ENCODE results near the gene GRIN2C. TPM values are rescaled to one million over a fixed set of nuclear protein-coding genes. Genes with fewer than 3 reads are reported as not detected.

GRIN2C gene
- total RNA-seq, 1 donor from 2014 or later = 0.29 TPM

GRCh38 chr17:74842146-74842598 is 17.5 kb downstream of the GRIN2C start:
- peaks cover 14% of the 10 kb centered on the region for H3K4me1 Mint-ChIP-seq
- H3K36me3 Mint-ChIP-seq = no peaks in the 10 kb centered on the region
- no peak for DNase-seq (ENCODE audit: low spot score in 2 of 2, unreplicated experiment in 2 of 2)
- H3K4me3 Mint-ChIP-seq = peak overlapping the region; percentile 33
- no peak for TF ChIP-seq CTCF (IDR thresholded peaks at IDR 0.05; ENCODE audit: unreplicated experiment)
- H3K27ac Mint-ChIP-seq = no peak overlapping the region
- peaks cover 53% of the 10 kb centered on the region for H3K27me3 Mint-ChIP-seq (ENCODE audit: low read depth)
- H3K9me3 Mint-ChIP-seq = no peaks in the 10 kb centered on the region

GRCh38 chr17:74840989-74841666 is 18.6 kb downstream of the GRIN2C start:
- no peak for TF ChIP-seq CTCF (IDR thresholded peaks at IDR 0.05; ENCODE audit: unreplicated experiment)
- H3K27me3 Mint-ChIP-seq (ENCODE audit: low read depth) = peaks cover 46% of the 10 kb centered on the region
- no peak for DNase-seq (ENCODE audit: low spot score in 2 of 2, unreplicated experiment in 2 of 2)
- H3K27ac Mint-ChIP-seq = peak overlapping the region; percentile 18
- H3K9me3 Mint-ChIP-seq = no peaks in the 10 kb centered on the region
- peaks cover 14% of the 10 kb centered on the region for H3K4me1 Mint-ChIP-seq
- no peaks in the 10 kb centered on the region for H3K36me3 Mint-ChIP-seq
- H3K4me3 Mint-ChIP-seq = no peak overlapping the region

- DNase-seq (ENCODE audit: low spot score in 2 of 2, unreplicated experiment in 2 of 2) = no peak
- Mint-ChIP-seq H3K36me3 (no peaks in the 10 kb centered on the region), H3K27ac (no peak overlapping the region), H3K4me1 (peaks cover 14% of the 10 kb centered on the region), H3K9me3 (no peaks in the 10 kb centered on the region), H3K4me3 (no peak overlapping the region), H3K27me3 (ENCODE audit: low read depth) (peaks cover 38% of the 10 kb centered on the region)
- TF ChIP-seq CTCF (IDR thresholded peaks at IDR 0.05; ENCODE audit: unreplicated experiment) = no peak
Observed at GRCh38 chr17:74839990-74840852, 19.5 kb downstream of the GRIN2C start.

- Mint-ChIP-seq H3K4me1 (peaks cover 20% of the 10 kb centered on the region), H3K36me3 (no peaks in the 10 kb centered on the region), H3K27ac (no peak overlapping the region), H3K27me3 (ENCODE audit: low read depth) (peaks cover 18% of the 10 kb centered on the region), H3K4me3 (no peak overlapping the region), H3K9me3 (no peaks in the 10 kb centered on the region)
- TF ChIP-seq CTCF (IDR thresholded peaks at IDR 0.05; ENCODE audit: unreplicated experiment) = no peak
- no peak for DNase-seq (ENCODE audit: low spot score in 2 of 2, unreplicated experiment in 2 of 2)
Observed at GRCh38 chr17:74838274-74838673, 21.4 kb downstream of the GRIN2C start.

GRCh38 chr17:74836691-74837467 is 22.8 kb downstream of the GRIN2C start:
- H3K4me3 Mint-ChIP-seq = no peak overlapping the region
- peaks cover 14% of the 10 kb centered on the region for H3K27me3 Mint-ChIP-seq (ENCODE audit: low read depth)
- DNase-seq (ENCODE audit: low spot score in 2 of 2, unreplicated experiment in 2 of 2) = no peak
- no peaks in the 10 kb centered on the region for H3K9me3 Mint-ChIP-seq
- H3K4me1 Mint-ChIP-seq = peaks cover 18% of the 10 kb centered on the region
- no peaks in the 10 kb centered on the region for H3K36me3 Mint-ChIP-seq
- TF ChIP-seq CTCF (IDR thresholded peaks at IDR 0.05; ENCODE audit: unreplicated experiment) = no peak
- no peak overlapping the region for H3K27ac Mint-ChIP-seq
